ENCODE measurements around the gene RND2.
"Not testable (repeated sequence)": the region's sequence is repeated elsewhere in the genome, so short reads cannot be mapped to it uniquely, and the experiment has no call there.

RND2 gene

GRCh38 chr17:43043307-43043706 lies 18.3 kb downstream of the RND2 start:
- no peak for DNase-seq (ENCODE audit: extremely low spot score)
- ChIA-PET POLR2A (interaction anchor here (0.8 kb wide), 1 partner anchor 46 kb away, joined by 3 read pairs; no protein-coding TSS in a partner anchor), CTCF (no interaction called here)
- TF ChIP-seq ELF4 (IDR thresholded peaks at IDR 0.05) (no peak), PKNOX1 (IDR thresholded peaks at IDR 0.05) (no peak), CTBP1 (IDR thresholded peaks at IDR 0.05; ENCODE audit: borderline replicate concordance) (no peak), SP1 (IDR thresholded peaks at IDR 0.05) (no peak), FOXM1 (IDR thresholded peaks at IDR 0.05; ENCODE audit: borderline replicate concordance) (no peak), TARDBP (IDR thresholded peaks at IDR 0.05) (no peak), L3MBTL2 (conservative IDR thresholded peaks at IDR 0.05) (no peak), NFRKB (IDR thresholded peaks at IDR 0.05) (no peak), SUZ12 (IDR thresholded peaks at IDR 0.05) (no peak), FOXA1 (IDR thresholded peaks at IDR 0.05) (no peak)

GRCh38 chr17:43044024-43044423 lies 19.0 kb downstream of the RND2 start:
- no peak for DNase-seq (ENCODE audit: extremely low spot score)
- CTCF ChIA-PET = interaction anchor here (0.6 kb wide), 1 partner anchor 24 kb away, joined by 4 read pairs; no protein-coding TSS in a partner anchor
- TF ChIP-seq SP1 (IDR thresholded peaks at IDR 0.05) (no peak), FOXK2 (IDR thresholded peaks at IDR 0.05) (no peak), NFRKB (IDR thresholded peaks at IDR 0.05) (no peak), L3MBTL2 (conservative IDR thresholded peaks at IDR 0.05) (no peak), HDGF (IDR thresholded peaks at IDR 0.05; ENCODE audit: borderline replicate concordance) (no peak), TARDBP (IDR thresholded peaks at IDR 0.05) (no peak), CTBP1 (IDR thresholded peaks at IDR 0.05; ENCODE audit: borderline replicate concordance) (no peak), LEF1 (IDR thresholded peaks at IDR 0.05; ENCODE audit: borderline replicate concordance) (no peak), PKNOX1 (IDR thresholded peaks at IDR 0.05) (no peak), BHLHE40 (IDR thresholded peaks at IDR 0.05; ENCODE audit: borderline replicate concordance) (no peak), SUZ12 (IDR thresholded peaks at IDR 0.05) (no peak), ELF4 (IDR thresholded peaks at IDR 0.05) (no peak), ARNT (IDR thresholded peaks at IDR 0.05) (no peak), ZNF384 (IDR thresholded peaks at IDR 0.05) (no peak), FOXM1 (IDR thresholded peaks at IDR 0.05; ENCODE audit: borderline replicate concordance) (no peak), FOXA1 (IDR thresholded peaks at IDR 0.05) (no peak)
- POLR2A ChIA-PET = no interaction called here

GRCh38 chr17:43051969-43052368 lies 26.9 kb downstream of the RND2 start:
- no peak for TF ChIP-seq FOXA1 (IDR thresholded peaks at IDR 0.05)
- TF ChIP-seq FOXM1 (IDR thresholded peaks at IDR 0.05; ENCODE audit: borderline replicate concordance) = no peak
- TF ChIP-seq ARNT (IDR thresholded peaks at IDR 0.05) = no peak
- no peak for TF ChIP-seq FOXK2 (IDR thresholded peaks at IDR 0.05)
- TF ChIP-seq SUZ12 (IDR thresholded peaks at IDR 0.05) = no peak
- no peak for TF ChIP-seq ZNF384 (IDR thresholded peaks at IDR 0.05)
- no peak for TF ChIP-seq LEF1 (IDR thresholded peaks at IDR 0.05; ENCODE audit: borderline replicate concordance)
- no peak for TF ChIP-seq L3MBTL2 (conservative IDR thresholded peaks at IDR 0.05)
- TF ChIP-seq TARDBP (IDR thresholded peaks at IDR 0.05) = no peak
- no peak for TF ChIP-seq ELF4 (IDR thresholded peaks at IDR 0.05)
- TF ChIP-seq PKNOX1 (IDR thresholded peaks at IDR 0.05) = no peak
- no peak for TF ChIP-seq NFRKB (IDR thresholded peaks at IDR 0.05)
- TF ChIP-seq HDGF (IDR thresholded peaks at IDR 0.05; ENCODE audit: borderline replicate concordance) = no peak
- TF ChIP-seq SP1 (IDR thresholded peaks at IDR 0.05) = no peak
- TF ChIP-seq BHLHE40 (IDR thresholded peaks at IDR 0.05; ENCODE audit: borderline replicate concordance) = no peak
- TF ChIP-seq CTBP1 (IDR thresholded peaks at IDR 0.05; ENCODE audit: borderline replicate concordance) = no peak
- CTCF ChIA-PET = no interaction called here
- POLR2A ChIA-PET = no interaction called here

GRCh38 chr17:43053008-43053407 lies 28.0 kb downstream of the RND2 start:
- CTCF ChIA-PET = interaction anchor here (0.7 kb wide), 1 partner anchor 1565 kb away, joined by 6 read pairs; no protein-coding TSS in a partner anchor
- DNase-seq (ENCODE audit: extremely low spot score); POLR2A ChIA-PET: not testable (repeated sequence)

More at GRCh38 chr17:43051969-43052368, 26.9 kb downstream of the RND2 start:
- no peak for DNase-seq (ENCODE audit: extremely low spot score)

GRCh38 chr17:43056051-43056450 lies 31.0 kb downstream of the RND2 start:
- TF ChIP-seq SP1 (IDR thresholded peaks at IDR 0.05) = no peak
- no peak for TF ChIP-seq LEF1 (IDR thresholded peaks at IDR 0.05; ENCODE audit: borderline replicate concordance)
- no peak for TF ChIP-seq SUZ12 (IDR thresholded peaks at IDR 0.05)
- no peak for TF ChIP-seq PKNOX1 (IDR thresholded peaks at IDR 0.05)
- ChIA-PET CTCF (no interaction called here), POLR2A (interaction anchor here (0.9 kb wide), 1 partner anchor 58 kb away, joined by 3 read pairs; the partner anchor contains the start of gene RPL27)
- no peak for DNase-seq (ENCODE audit: extremely low spot score)

- ChIA-PET POLR2A (interaction anchor here (1.5 kb wide), 1 partner anchor 62 kb away, joined by 3 read pairs; the partner anchor contains the start of gene BRCA1), CTCF (no interaction called here)
- no peak for DNase-seq (ENCODE audit: extremely low spot score)
- TF ChIP-seq SP1 (IDR thresholded peaks at IDR 0.05) (no peak), PKNOX1 (IDR thresholded peaks at IDR 0.05) (no peak), SUZ12 (IDR thresholded peaks at IDR 0.05) (no peak), TARDBP (IDR thresholded peaks at IDR 0.05) (no peak), HDGF (IDR thresholded peaks at IDR 0.05; ENCODE audit: borderline replicate concordance) (no peak), NFRKB (IDR thresholded peaks at IDR 0.05) (no peak), CTBP1 (IDR thresholded peaks at IDR 0.05; ENCODE audit: borderline replicate concordance) (no peak), ELF4 (IDR thresholded peaks at IDR 0.05) (no peak), ZNF384 (IDR thresholded peaks at IDR 0.05) (no peak), ARNT (IDR thresholded peaks at IDR 0.05) (no peak), L3MBTL2 (conservative IDR thresholded peaks at IDR 0.05) (no peak), BHLHE40 (IDR thresholded peaks at IDR 0.05; ENCODE audit: borderline replicate concordance) (no peak), FOXM1 (IDR thresholded peaks at IDR 0.05; ENCODE audit: borderline replicate concordance) (no peak), FOXA1 (IDR thresholded peaks at IDR 0.05) (no peak)
Measured at GRCh38 chr17:43062984-43063638, 38.1 kb downstream of the RND2 start.

Measured in HEK293T (cell line).